ENCODE results near the gene RNF215.

DNA sequence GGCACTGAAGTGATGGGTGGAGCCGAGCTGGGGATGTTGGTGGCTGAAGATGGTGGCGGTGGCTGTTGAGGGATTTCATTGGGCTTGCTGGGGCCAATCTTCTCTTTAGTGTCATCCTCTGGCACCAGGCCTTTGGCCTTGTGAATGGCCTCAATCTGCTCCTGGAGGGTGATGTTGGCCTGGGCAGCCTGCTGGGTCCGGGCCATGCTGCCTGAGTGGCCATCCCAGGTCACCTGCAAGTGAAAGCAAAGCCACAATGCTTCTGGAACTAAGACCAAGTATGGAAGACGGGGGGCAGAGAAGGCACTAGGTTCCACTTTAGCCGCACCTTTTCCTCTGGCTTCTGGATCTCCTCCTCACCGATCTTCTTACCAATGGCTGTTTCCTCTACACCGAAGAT, 48.4 kb downstream of the RNF215 start:
- TF ChIP-seq, protein P1, sequence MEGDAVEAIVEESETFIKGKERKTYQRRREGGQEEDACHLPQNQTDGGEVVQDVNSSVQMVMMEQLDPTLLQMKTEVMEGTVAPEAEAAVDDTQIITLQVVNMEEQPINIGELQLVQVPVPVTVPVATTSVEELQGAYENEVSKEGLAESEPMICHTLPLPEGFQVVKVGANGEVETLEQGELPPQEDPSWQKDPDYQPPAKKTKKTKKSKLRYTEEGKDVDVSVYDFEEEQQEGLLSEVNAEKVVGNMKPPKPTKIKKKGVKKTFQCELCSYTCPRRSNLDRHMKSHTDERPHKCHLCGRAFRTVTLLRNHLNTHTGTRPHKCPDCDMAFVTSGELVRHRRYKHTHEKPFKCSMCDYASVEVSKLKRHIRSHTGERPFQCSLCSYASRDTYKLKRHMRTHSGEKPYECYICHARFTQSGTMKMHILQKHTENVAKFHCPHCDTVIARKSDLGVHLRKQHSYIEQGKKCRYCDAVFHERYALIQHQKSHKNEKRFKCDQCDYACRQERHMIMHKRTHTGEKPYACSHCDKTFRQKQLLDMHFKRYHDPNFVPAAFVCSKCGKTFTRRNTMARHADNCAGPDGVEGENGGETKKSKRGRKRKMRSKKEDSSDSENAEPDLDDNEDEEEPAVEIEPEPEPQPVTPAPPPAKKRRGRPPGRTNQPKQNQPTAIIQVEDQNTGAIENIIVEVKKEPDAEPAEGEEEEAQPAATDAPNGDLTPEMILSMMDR (IDR thresholded peaks at IDR 0.05): no peak
- no peak for TF ChIP-seq POLR2A (IDR thresholded peaks at IDR 0.05)
